Stimulated activated CD4-positive, alpha-beta T cell treated with anti-CD3 and anti-CD28 coated beads, TNF-alpha, amount 100 ng/mL, for 1 hour (primary cell): Measurements from ENCODE around the gene CCNG1.
"Not testable (repeated sequence)": the region's sequence is repeated elsewhere in the genome, so short reads cannot be mapped to it uniquely, and the experiment has no call there.

Source experiments
- DNase-seq, 3 donors: peaks; one replicate each; pipeline ENCODE4 v3.0.0-alpha.2; 2020; ENCODE audit warnings: low read depth in 3 of 3, low spot score in 1 of 3

CCNG1 gene, protein sequence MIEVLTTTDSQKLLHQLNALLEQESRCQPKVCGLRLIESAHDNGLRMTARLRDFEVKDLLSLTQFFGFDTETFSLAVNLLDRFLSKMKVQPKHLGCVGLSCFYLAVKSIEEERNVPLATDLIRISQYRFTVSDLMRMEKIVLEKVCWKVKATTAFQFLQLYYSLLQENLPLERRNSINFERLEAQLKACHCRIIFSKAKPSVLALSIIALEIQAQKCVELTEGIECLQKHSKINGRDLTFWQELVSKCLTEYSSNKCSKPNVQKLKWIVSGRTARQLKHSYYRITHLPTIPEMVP

DNA sequence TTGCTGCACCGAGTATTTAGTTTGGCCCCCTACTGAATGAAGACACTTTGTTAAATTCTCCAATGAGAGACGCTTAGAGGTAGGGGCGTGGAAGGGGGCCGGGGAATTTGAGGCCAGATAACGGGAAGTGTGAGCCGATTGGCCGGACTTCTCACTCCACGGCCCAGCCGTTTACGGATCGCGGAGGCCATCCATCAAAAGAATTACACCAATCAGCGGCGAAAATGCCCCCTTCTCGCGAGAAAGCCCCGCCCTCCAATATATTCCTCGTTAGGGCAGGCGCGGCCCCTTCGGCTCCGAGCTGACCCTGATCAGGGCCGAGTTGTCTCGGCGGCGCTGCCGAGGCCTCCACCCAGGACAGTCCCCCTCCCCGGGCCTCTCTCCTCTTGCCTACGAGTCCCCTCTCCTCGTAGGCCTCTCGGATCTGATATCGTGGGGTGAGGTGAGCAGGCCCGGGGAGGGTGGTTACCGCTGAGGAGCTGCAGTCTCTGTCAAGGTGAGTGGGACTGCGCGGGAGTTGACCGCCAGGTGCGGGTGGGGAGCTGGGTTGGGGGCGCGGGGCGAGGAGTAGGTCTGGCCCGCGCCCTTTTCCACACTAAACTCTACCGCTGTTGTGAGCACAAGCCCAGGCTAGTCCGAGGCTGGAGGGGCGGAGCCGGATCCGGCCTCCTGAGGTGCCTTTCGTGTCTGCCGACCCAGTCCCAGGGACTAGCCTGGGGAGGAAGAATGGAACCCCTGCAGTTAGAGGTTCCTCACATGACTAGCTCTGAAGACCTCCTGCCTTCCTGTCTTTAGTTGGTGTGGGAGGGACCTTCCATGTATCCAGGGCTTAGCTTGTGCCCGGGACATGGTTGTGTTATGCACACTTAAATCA lies at the start of gene CCNG1:
CCNG1 (plus strand) TSS at position 287 of the 874 bp plus-strand sequence. CDS start 1,662 bp downstream, outside the sequence.
- DNase-seq: peak; percentile 63 to 71 (median 67)

DNA sequence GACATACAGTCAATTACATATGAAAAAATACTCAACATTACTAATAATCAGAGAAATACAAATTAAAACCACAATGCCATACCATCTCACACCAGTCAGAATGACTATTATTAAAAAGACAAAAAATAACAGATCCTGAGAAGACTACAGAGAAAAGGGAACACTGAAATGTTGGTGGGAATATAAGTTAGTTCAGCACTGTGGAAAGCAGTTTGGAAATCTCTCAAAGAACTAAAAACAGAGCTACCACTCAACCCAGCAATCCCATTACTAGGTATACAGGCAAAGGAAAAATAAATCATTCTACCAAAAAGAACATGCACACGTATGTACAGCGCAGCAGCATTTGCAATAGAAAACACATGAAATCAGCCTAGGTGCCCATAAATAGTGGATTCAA lies 41.6 kb upstream of the CCNG1 start:
- no peak for DNase-seq

DNA sequence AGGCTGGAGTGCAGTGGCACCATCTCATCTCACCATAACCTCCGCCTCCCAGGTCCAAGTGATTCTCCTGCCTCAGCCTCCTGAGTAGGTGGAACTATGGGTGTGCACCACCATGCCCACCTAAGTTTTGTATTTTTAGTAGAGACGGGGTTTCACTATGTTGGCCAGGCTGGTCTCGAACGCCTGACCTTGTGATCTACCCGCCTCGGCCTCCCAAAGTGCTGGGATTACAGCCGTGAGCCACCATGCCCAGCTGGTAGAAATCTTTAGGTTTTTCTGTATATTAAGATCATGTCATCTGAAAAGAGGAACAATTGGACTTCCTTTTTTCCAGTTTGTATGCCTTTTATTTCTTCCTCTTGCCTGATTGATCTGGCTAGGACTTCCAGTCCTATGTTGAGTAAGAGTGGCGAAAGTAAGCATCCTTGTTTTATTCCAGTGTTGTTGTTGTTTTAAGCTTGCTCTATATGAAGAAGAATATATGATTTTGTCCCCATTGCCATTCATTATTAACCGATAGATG lies 40.5 kb upstream of the CCNG1 start:
- DNase-seq: not testable (repeated sequence)

DNA sequence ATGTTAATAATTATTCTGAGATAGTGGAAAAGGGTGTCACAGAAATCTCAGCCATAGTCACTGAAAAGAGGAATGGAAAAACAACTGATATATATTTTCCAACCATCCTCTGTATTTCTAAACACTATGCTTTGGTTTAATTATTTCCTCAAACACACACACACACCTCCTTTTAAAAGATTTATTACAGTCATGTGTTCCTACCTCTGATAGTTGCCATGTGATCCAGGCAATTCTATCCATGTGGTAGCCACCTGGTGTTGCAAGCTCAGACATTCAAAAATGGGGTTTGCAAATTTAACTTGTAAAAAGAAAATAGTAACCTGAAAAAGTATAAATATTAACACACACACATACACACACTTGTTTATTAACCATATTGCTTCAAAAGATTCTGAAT lies 40.0 kb upstream of the CCNG1 start:
- no peak for DNase-seq

DNA sequence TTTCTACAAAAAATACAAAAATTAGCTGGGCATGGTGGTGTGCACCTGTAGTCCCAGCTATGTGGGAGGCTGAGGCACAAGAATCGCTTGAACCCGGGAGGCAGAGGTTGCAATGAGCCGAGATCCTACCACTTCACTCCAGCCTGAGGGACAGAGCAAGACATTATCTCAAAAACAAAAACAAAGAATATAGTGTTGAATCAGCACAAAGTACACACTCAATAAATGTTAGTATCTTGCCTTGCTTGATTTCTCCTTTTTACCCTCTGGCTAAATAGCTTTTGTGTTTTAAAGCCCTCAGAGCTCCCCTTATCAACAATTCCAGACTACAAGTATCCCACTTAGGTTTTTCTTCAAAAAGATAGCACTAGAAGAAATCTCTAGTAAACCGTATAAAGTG lies 37.5 kb upstream of the CCNG1 start:
- no peak for DNase-seq

DNA sequence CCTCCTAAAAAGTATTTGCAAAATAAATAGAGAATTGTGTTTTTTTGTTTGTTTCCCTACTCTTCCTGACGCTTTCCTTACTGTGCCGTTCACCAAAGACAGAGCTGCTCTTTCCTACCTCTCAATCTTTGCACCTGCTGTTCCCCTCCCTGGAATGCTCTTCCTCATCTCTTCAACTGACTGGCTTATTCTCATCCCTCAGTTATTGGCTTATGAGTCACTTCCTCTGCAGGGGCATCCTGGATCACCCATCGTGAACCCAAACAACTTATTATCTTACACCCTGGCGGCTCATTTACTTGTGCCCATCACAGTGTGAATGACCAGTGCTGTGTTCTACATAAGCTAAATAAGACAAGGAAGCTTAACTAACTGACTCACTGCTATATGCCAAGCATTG lies 36.1 kb upstream of the CCNG1 start:
- no peak for DNase-seq

DNA sequence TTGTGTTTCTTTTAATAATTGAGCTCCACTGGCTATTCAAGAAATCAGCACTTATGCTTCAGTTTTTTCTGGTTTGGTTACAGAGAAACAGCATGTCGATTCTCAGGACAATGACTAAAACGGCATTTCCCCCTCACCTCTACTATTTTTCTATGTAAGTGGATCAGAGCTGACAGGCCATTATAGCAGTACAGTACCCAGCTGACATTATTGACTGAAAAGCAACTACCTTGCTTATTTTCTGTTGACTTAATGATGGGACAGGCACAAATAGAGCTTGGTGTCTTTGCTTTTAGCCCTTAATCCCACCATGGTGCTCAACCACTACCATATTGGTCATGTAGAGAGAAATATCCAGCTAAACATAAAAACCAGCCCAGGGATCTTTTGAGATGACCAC lies 35.4 kb upstream of the CCNG1 start:
- DNase-seq: no peak

DNA sequence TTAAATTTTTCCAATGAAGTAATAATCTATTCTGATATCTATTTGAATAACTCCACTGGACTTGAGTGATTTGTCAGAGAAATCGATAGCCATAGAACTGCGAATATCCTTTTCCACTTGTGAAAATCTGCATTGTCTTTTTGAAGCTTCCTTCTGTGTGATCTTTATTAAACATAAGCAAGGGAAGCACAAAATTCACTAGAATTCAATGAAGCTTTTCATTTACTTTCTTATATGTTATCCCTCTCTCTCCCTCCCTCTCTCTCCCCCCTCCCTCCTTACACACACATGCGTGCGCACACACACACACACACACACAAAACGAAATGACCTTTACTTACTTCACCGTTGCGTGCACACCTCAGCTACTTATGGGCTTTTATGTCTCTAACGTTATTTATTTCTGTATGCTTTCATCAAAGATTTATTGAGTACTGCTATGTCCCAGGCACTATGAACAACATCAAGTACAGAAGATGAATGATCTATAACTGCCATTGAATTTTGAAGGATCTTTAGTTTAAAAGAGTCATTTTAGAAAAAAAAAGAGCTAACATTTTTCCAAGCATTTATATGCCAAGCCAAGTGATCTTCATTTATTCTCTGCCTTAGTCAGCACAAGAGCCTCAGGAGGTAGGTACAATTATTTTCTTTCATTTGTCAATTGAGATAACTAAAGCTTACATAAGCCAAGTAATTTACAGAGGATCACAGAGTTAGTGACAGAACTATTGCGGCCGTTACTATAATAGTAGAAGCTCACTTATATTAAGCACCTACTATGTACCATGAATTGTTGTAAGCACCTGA lies 32.8 kb upstream of the CCNG1 start:
- no peak for DNase-seq

DNA sequence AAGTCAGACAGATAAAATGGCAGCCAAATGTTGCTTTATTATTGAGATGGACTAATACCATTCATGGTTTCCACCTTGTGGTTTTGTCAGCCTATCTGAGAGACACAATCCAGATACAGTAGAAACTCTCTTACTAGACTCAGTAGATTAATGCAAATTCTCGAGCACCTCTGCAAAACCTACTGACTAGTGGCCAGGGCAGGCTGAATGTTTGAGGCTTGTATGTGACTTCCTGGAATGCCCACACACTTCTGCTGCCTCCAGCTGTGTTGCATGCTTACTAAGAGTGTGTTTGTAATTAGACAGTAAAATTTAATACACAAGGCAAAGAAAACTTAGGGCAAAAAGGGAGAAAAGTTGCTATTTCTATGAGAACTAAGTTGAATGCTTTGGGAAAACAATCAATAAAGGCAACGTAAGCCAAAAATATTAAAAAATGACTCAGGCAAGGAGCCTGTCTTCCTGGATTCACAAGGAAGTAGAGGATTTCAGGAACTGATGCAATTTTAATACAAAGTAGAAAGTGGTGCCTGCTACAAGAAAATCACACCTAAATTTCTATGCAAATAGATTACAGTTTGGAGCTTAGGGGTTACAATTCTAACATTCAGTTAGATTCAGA lies 30.2 kb upstream of the CCNG1 start:
- DNase-seq: no peak

DNA sequence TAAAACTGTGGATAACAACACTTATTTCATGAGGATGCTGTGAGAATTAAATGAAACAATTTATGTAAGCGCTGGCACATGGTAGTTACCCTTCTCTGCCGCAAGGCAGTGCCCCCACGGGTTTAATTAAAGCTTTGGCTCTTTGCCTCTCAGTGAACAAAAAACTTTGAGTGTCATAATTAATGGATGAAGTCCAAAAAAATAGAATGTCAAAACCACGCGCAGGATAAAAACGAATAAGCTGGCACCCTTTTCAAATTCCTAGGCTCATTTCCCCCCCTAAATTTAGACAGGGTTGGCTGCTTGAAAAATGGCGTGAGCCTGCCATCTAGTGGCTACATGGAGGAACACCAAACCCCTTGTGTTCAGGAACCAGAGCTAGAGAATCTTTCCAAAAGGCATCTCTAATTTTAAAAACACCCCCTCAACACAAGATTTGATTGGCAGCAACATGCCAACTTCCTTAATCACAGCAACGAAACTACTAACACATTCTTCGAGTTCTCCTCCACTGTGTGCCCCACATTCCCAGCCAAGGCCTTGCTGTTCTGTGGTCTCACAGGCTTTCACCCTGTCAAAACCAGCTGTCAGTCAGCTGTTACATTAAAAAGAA lies 29.0 kb upstream of the CCNG1 start:
- DNase-seq: peak; percentile 3 to 35 (median 3)

DNA sequence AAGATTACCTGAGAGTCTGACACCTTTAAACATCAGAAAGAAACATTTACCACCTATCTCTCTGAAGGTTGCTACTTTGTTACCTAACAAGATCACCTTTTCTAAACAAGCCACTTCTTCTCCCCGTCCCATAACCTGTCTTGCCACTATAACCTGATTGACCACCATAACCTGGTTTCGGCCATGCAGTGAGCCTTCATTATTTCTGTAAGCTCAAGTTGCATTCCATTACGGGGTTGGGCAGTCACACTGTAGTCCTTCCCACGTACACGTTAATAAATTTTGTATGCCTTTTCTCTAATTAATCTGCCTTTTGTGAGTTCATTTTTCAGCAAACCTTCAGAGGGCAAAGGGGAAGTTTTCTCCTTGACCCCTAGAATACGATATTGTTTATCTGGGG lies 28.0 kb upstream of the CCNG1 start:
- DNase-seq: no peak

DNA sequence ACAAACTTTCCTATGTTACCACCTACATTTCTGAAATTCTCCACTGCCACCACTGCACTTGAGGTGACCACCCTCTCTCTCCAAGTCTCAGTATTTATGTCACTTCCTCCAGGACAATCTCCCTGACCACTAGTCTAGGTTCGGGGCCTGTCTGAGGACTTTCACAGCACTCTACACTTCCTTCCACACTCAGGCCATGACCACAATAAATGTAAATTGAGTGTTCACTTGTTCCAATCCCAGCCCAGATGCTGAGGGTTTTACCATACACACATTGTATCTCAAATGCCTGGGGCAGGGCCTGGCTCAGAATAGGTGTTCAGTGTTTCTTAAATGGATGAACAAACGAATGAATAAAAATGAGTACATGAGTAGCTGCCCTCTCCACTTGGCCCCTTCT lies 26.9 kb upstream of the CCNG1 start:
- DNase-seq: no peak

DNA sequence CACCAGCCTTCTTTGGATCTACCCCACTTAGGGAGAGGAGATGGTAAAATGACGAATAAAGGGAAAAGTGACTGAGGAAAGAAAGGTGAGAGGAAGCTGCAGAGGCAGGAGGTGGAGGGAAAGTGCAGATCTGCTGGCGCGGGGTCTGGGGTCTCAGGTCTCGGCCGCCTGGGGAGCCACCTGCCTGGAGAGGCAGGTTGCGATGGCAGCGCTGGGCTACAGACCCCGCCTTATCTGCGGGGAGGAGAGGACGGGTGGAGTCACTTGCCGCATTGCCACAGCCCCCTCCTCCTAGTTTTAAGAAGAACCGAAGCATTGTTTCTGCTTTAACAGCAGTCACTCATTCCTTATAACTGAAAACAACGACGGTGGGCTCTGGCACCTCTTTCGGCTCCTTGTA lies 21.7 kb upstream of the CCNG1 start:
- DNase-seq: not testable (repeated sequence)

DNA sequence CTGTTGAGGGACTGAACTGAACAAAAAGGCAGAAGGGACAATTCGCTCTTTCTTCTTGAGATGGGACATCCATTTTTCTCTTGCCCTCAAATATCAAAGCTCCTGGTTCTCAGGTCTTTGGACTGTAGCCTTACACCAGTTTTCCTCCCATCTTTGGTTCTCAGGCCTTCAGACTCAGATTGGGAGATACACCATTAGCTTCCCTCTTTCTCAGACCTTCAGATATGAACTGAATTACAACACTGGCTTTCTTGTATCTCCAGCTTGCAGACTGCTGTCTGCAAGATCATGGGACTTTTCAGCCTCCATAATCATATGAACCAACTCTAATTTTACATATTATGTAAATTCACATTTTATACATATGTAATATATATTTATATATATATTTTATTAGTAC lies 12.6 kb upstream of the CCNG1 start:
- no peak for DNase-seq

DNA sequence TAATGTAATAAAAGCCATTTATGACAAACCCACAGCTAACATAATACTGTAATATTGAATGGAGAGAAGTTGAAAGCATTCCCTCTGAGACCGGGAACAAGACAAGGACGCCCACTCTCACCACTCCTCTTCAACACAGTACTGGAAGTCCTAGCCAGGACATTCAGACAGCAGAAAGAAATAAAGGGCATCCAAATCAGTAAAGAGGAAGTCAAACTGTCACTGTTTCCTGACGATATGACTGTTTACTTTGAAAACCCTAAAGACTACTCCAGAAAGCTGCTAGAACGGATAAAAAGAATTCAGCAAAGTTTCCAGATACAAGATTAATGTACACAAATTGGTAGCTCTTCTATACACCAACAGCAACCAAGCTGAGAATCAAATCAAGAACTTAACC lies 11.3 kb upstream of the CCNG1 start:
- DNase-seq: not testable (repeated sequence)

DNA sequence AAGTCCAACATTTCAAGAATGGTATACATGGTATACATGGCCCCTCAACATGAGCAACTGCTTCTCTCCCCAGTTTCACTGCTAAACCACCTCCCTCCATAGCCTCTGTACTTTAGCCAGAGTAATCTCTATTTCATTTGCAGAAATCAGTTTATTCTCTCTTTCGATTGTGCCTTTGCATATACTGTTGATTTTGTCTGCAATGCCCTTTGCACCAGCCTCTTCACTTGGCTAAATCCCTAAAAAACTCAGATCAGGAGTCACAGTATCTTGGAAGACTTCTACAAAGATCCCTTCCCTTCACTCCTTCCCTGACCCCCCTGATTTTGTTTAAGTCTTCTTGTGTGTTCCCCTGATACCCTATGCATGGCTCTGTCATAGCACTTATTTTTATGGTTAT lies 4.9 kb upstream of the CCNG1 start:
- no peak for DNase-seq

DNA sequence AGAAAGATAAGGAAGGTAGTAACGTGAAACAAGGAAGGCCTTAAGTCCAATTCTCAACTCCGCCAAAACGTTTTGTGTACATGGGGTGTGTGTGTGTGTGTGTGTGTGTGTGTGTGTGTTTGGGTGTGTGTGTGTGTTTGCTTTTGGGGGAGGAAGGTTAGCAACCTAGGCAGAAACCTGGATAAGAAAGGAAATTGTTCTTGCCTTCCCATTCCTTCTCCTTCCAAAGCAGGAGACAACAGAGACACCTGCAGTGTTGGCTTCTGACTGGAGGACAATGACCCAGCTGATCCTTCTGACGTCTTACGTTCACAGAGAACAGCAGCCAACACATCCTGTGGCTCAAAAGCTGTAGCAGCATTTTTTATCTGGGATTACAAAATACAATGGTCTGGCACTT lies 4.1 kb upstream of the CCNG1 start:
- no peak for DNase-seq

DNA sequence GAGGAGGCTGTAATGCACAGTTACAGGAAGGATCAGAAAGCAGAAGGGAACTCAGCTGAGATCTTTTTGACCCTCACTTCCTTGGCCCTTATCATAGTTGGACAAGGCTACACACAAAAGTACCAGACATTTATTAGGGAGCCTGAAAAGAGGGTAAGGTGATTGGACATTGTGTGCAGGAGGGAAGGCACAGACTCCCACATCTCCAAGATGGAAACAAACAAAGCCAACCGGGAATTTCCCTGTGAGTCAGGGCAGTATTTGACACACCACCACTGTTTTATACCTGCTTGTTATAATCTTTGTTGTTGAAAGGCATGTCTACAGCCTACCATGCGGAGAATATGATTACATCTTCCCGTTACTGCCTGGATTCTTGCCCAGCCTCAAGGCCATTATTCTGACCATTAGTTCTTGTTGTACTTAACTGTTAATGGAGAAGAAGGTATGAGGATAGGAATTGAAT lies 3.0 kb upstream of the CCNG1 start:
- no peak for DNase-seq

DNA sequence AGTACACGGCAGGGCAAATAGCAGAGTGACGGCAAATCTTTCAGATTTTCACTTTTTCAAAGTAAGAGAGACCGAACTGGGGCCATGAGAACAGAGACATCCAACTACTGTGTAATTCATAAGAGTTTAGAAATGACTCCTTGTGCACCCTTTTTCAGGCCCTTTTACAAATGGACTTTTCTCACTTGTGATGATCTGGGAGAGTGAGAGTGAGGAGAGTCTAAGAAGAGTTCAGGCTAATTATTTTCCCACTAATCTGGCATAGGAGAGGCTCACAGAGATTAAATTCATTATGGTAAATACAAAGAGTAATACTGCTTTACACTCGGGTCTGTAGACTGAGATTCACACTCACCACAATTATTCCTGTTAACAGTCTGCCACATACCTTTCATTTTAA lies 880 bp upstream of the CCNG1 start:
- DNase-seq: no peak

DNA sequence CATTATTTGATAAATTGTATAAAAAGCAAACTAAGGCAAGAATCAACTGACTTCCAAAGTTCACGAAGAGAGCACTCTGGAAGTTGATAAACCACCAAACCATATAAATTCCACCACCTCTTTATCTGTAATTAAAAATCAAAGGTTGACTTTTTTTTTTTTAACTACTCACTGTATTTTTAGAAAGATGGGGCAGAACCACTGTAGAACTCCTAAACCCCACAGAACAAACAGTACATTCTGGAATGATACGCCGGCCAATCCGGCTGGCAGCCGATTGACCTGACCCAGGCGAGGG lies 435 bp upstream of the CCNG1 start:
- DNase-seq: no peak

DNA sequence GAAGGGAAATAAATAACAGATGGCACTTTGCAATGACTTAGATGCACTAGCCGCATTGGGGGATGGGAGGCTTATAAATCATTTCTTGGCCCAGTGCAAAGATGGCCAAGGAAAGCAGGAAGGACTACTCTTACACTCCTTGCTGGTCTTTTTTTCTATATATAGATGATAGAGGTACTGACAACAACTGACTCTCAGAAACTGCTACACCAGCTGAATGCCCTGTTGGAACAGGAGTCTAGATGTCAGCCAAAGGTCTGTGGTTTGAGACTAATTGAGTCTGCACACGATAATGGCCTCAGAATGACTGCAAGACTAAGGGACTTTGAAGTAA lies 1.7 kb downstream of the CCNG1 start:
- no peak for DNase-seq
